ENCODE data around the gene POLR1D.

Gene POLR1D

DNA sequence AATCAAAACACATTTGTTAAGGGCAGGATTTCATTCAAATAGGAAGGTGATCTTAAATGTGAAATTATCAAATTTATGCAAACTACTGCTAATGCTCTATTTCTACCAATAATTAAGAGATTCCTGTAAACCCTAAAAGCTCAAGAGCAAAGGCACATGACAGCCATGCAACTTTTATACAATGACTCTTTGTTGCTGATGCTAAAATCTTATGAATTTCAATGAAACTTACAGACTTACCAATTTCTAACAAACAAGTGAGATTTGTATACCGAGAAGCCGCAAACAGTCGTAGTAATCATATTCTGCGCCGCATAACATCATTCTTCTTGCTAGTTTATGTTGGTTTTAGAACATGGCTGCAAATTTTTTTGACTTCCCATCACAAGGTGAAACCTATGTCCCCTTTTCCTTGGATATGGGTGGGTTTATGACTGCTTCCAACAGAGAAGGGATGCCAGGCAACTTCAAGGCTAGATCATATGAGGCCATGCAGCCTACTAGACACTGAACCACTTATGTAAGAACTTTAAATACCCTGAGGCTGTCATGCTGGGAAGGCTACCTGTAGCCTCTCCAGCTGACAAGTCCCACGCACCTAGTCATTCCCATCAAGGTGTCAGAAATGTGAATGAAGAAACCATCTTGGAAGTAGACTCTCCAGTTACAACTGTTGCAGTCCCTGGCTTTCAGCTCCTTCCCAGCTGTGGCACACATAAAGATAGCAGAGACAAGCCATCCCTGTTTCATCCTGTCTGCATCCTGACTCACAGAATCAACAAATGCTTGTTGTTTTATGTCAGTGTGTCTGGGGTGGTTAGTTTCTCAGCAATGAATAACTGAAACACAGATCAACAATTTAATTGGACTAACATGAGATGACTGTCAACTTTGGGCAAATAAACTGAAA, 43.3 kb upstream of the POLR1D start:
- H3K4me3 ChIP-seq (ENCODE audit: low read depth, low read length): no peak overlapping the region
- no peaks in the 10 kb centered on the region for H3K4me1 ChIP-seq
- no peak overlapping the region for H3K27ac ChIP-seq
- no peak overlapping the region for H3K4me2 ChIP-seq (ENCODE audit: low read length)
- no peaks in the 10 kb centered on the region for H3K9me3 ChIP-seq (ENCODE audit: control insufficient read depth, low read length)
- TF ChIP-seq, protein P1, sequence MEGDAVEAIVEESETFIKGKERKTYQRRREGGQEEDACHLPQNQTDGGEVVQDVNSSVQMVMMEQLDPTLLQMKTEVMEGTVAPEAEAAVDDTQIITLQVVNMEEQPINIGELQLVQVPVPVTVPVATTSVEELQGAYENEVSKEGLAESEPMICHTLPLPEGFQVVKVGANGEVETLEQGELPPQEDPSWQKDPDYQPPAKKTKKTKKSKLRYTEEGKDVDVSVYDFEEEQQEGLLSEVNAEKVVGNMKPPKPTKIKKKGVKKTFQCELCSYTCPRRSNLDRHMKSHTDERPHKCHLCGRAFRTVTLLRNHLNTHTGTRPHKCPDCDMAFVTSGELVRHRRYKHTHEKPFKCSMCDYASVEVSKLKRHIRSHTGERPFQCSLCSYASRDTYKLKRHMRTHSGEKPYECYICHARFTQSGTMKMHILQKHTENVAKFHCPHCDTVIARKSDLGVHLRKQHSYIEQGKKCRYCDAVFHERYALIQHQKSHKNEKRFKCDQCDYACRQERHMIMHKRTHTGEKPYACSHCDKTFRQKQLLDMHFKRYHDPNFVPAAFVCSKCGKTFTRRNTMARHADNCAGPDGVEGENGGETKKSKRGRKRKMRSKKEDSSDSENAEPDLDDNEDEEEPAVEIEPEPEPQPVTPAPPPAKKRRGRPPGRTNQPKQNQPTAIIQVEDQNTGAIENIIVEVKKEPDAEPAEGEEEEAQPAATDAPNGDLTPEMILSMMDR (IDR thresholded peaks at IDR 0.05): no peak
- H3K9ac ChIP-seq: no peak overlapping the region
- no peak overlapping the region for H2AFZ ChIP-seq
- H3K79me2 ChIP-seq: no peaks in the 10 kb centered on the region
- H3K27me3 ChIP-seq (ENCODE audit: control insufficient read depth, insufficient read depth, low read length): no peaks in the 10 kb centered on the region
- H3K36me3 ChIP-seq (ENCODE audit: control insufficient read depth, insufficient read depth, low read length): no peaks in the 10 kb centered on the region

DNA sequence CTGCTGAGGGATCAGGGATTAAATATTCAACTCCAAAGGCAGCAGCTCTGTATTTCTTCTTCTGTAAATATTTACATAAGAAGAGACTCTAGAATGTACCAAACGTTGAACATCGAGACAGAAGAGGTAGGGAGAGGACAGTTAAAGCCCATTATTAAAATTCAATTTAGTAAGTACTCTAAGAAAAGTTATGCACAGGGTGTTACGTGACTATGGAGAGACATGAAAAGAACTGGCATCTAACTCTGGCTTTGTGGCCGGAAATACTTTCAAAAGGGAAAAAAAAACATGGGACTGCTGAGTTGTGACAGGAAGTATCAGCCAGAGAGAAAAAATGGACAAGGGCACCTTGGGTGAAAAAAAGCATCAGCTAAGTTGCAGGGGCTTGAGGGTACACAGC, 38.0 kb upstream of the POLR1D start:
- H3K79me2 ChIP-seq: no peaks in the 10 kb centered on the region
- no peaks in the 10 kb centered on the region for H3K9me3 ChIP-seq (ENCODE audit: control insufficient read depth, low read length)
- no peaks in the 10 kb centered on the region for H3K27me3 ChIP-seq (ENCODE audit: control insufficient read depth, insufficient read depth, low read length)
- H3K4me2 ChIP-seq (ENCODE audit: low read length): no peak overlapping the region
- H2AFZ ChIP-seq: no peak overlapping the region
- TF ChIP-seq, protein P1 (IDR thresholded peaks at IDR 0.05): no peak
- H3K4me1 ChIP-seq: no peaks in the 10 kb centered on the region
- no peak overlapping the region for H3K4me3 ChIP-seq (ENCODE audit: low read depth, low read length)
- no peak overlapping the region for H3K9ac ChIP-seq
- no peaks in the 10 kb centered on the region for H3K36me3 ChIP-seq (ENCODE audit: control insufficient read depth, insufficient read depth, low read length)
- no peak overlapping the region for H3K27ac ChIP-seq

DNA sequence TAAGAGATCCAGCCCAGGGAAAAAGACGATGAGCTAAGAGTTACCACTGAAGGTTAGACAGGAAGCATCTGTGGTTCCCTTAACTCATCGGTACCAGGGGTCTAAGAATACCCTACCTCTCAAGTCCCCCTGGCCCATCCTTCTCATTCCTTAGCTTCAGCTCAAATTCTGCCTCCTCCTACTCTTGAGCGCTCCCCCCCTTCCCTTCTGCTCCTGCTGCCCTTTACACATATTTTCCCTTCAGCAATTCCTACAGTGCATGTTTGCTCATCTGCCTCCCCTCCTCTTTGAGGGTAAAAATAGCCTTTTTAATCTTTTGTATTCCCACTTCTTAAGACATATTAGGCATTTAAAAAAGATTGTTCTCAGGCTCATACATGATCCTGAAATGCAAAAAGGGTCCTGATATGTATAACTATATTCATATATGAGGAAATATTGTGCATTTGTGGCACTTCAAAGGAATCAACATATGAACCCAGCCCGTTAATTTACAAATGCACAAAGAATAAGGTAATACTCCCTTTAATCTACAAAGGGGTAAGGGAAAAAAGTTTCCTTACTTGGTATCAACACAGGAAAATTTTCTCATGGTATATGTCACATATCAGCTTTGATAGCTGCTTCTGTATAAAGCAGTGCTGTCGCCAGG, 34.5 kb upstream of the POLR1D start:
- H3K4me3 ChIP-seq (ENCODE audit: low read depth, low read length): no peak overlapping the region
- H3K9ac ChIP-seq: no peak overlapping the region
- no peaks in the 10 kb centered on the region for H3K4me1 ChIP-seq
- H3K9me3 ChIP-seq (ENCODE audit: control insufficient read depth, low read length): no peaks in the 10 kb centered on the region
- TF ChIP-seq, protein P1 (IDR thresholded peaks at IDR 0.05): no peak
- no peak overlapping the region for H3K4me2 ChIP-seq (ENCODE audit: low read length)
- H2AFZ ChIP-seq: no peak overlapping the region
- no peaks in the 10 kb centered on the region for H3K79me2 ChIP-seq
- no peak overlapping the region for H3K27ac ChIP-seq
- H3K36me3 ChIP-seq (ENCODE audit: control insufficient read depth, insufficient read depth, low read length): no peaks in the 10 kb centered on the region
- H3K27me3 ChIP-seq (ENCODE audit: control insufficient read depth, insufficient read depth, low read length): no peaks in the 10 kb centered on the region

DNA sequence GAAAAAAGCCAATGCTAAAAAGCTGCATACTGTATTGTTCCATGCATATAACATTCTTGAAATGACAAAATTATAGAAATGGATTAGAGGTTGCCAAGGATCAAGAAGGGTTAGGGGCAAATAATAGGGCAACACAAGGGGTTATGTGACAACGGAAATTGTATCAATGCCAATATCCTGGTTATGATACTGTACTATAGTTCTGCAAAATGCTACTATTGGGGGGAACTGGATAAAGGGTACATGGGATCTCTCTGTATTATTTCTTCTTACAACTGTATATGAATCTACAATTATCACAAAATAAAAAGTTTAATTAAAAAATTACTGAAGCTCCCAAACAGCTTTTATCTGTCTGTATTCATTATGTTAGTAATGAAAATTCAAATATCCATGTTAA, 33.3 kb upstream of the POLR1D start:
- no peak overlapping the region for H2AFZ ChIP-seq
- H3K4me3 ChIP-seq (ENCODE audit: low read depth, low read length): no peak overlapping the region
- H3K9ac ChIP-seq: no peak overlapping the region
- no peaks in the 10 kb centered on the region for H3K36me3 ChIP-seq (ENCODE audit: control insufficient read depth, insufficient read depth, low read length)
- no peaks in the 10 kb centered on the region for H3K4me1 ChIP-seq
- TF ChIP-seq, protein P1 (IDR thresholded peaks at IDR 0.05): no peak
- H3K79me2 ChIP-seq: no peaks in the 10 kb centered on the region
- no peaks in the 10 kb centered on the region for H3K27me3 ChIP-seq (ENCODE audit: control insufficient read depth, insufficient read depth, low read length)
- H3K27ac ChIP-seq: no peak overlapping the region
- no peak overlapping the region for H3K4me2 ChIP-seq (ENCODE audit: low read length)
- no peaks in the 10 kb centered on the region for H3K9me3 ChIP-seq (ENCODE audit: control insufficient read depth, low read length)
